ENCODE measurements around the gene RTN4IP1.

DNA sequence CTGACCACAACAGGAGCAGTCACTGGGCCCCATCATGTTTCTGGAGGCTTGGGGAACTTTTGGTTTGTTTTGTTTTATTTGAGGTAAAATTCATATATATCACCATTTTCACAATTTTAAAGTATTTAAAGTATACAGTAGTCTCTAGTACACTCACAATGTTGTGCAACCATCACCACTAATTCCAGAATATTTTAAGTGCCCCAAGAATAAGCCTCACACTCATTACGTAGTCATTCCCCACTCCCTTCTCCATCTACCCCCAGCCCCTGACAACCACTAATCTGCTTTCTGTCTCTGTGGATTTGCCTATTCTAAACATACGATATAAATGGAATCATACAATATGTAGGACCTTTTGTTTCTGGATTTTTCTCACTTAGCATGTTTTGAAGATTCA is 29.0 kb downstream of the RTN4IP1 start:
- TF ChIP-seq, protein P1, sequence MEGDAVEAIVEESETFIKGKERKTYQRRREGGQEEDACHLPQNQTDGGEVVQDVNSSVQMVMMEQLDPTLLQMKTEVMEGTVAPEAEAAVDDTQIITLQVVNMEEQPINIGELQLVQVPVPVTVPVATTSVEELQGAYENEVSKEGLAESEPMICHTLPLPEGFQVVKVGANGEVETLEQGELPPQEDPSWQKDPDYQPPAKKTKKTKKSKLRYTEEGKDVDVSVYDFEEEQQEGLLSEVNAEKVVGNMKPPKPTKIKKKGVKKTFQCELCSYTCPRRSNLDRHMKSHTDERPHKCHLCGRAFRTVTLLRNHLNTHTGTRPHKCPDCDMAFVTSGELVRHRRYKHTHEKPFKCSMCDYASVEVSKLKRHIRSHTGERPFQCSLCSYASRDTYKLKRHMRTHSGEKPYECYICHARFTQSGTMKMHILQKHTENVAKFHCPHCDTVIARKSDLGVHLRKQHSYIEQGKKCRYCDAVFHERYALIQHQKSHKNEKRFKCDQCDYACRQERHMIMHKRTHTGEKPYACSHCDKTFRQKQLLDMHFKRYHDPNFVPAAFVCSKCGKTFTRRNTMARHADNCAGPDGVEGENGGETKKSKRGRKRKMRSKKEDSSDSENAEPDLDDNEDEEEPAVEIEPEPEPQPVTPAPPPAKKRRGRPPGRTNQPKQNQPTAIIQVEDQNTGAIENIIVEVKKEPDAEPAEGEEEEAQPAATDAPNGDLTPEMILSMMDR (IDR thresholded peaks at IDR 0.05): no peak
- no peak for TF ChIP-seq ZFX (IDR thresholded peaks at IDR 0.05; ENCODE audit: borderline replicate concordance)

Measured in 22Rv1 (cell line).